HG03439 (cell line): Measurements from ENCODE around the gene CD300LG.
A peak's percentile ranks its signal among the peaks of the same experiment; 100 is the strongest.
"Not testable (repeated sequence)": the region's sequence is repeated elsewhere in the genome, so short reads cannot be mapped to it uniquely, and the experiment has no call there.

Experiments
- ATAC-seq: cut with Tn5 transposase; IDR thresholded peaks from one replicate; pipeline ENCODE4 v1.9.1; 2021; ENCODE audit warnings: mild to moderate bottlenecking, moderate library complexity; ENCODE audit not compliant: unreplicated experiment

CD300LG gene

GRCh38 chr17:43823350-43824084, 23.5 kb upstream of the CD300LG start:
- ATAC-seq: no peak

GRCh38 chr17:43825567-43825966, 21.4 kb upstream of the CD300LG start:
- no peak for ATAC-seq

GRCh38 chr17:43826206-43826605, 20.8 kb upstream of the CD300LG start:
- ATAC-seq: no peak

- ATAC-seq: no peak
Measured at GRCh38 chr17:43827596-43827995, 19.4 kb upstream of the CD300LG start.

- no peak for ATAC-seq
Measured at GRCh38 chr17:43829738-43830137, 17.2 kb upstream of the CD300LG start.

- no peak for ATAC-seq
Measured at GRCh38 chr17:43830510-43831140, 16.4 kb upstream of the CD300LG start.

GRCh38 chr17:43831633-43832032, 15.3 kb upstream of the CD300LG start:
- ATAC-seq: no peak

- no peak for ATAC-seq
Measured at GRCh38 chr17:43832168-43832975, 14.6 kb upstream of the CD300LG start.

- ATAC-seq: no peak
Measured at GRCh38 chr17:43832976-43833829, 13.8 kb upstream of the CD300LG start, which contains the start of gene MPP3. TSS of gene MPP3 (minus strand) at chr17:43833146. CDS start at chr17:43831906, 1,240 bp downstream.

- no peak for ATAC-seq
Measured at GRCh38 chr17:43834106-43834505, 12.9 kb upstream of the CD300LG start.

GRCh38 chr17:43839670-43840108, 7.3 kb upstream of the CD300LG start:
- ATAC-seq: no peak

- no peak for ATAC-seq
Measured at GRCh38 chr17:43840814-43841213, 6.2 kb upstream of the CD300LG start.

GRCh38 chr17:43841282-43841681, 5.7 kb upstream of the CD300LG start:
- ATAC-seq: no peak

GRCh38 chr17:43842091-43842974, 4.6 kb upstream of the CD300LG start:
- not testable (repeated sequence) for ATAC-seq

- ATAC-seq: no peak
Measured at GRCh38 chr17:43842975-43843325, 4.0 kb upstream of the CD300LG start.

- ATAC-seq: no peak
Measured at GRCh38 chr17:43844241-43844640, 2.7 kb upstream of the CD300LG start.

GRCh38 chr17:43845766-43846165, 1.2 kb upstream of the CD300LG start:
- no peak for ATAC-seq

- ATAC-seq: peak; percentile 59
Measured at GRCh38 chr17:43846221-43846712, 709 bp upstream of the CD300LG start.

- no peak for ATAC-seq
Measured at GRCh38 chr17:43848601-43849000, 1.6 kb downstream of the CD300LG start.

- no peak for ATAC-seq
Measured at GRCh38 chr17:43849116-43849515, 2.1 kb downstream of the CD300LG start.
